ENCODE measurements around the gene CCR1. TPM values are rescaled to one million over a fixed set of nuclear protein-coding genes. Genes with fewer than 3 reads are reported as not detected.

CCR1 gene
- total RNA-seq (1 to 10 TPM; 1.0 to 4.0 (median 1.8) TPM), polyA plus RNA-seq (under 1 TPM; 0.47 to 0.81 (median 0.49) TPM)
- long read RNA-seq, donor 1, partial matches to known transcripts, result 0 of 2 reads
- long read RNA-seq, donor 1, other reads (novel, unspliced or antisense), result 1 of 2 reads
- long read RNA-seq, donor 2, result 0 reads

- DNase-seq (peak; percentile 60 to 62), ATAC-seq (peak in 1 of 4 donors; percentile 36)
- Histone ChIP-seq H3K27me3 (ENCODE audit: insufficient read depth in 3 of 3, low read length in 2 of 3) (no peaks in the 10 kb centered on the region), H3K36me3 (ENCODE audit: insufficient read depth in 1 of 2, low read depth in 1 of 2) (no peaks in the 10 kb centered on the region), H3K9me3 (no peaks in the 10 kb centered on the region), H3K4me1 (no peaks in the 10 kb centered on the region), H3K27ac (peak within 1 kb of the TSS; percentile 36), H3K4me3 (peak within 1 kb of the TSS; percentile 46)
- WGBS, 3 donors, result 25 to 29% (median 28%) methylated on average over 3 of the region's 3 CpGs
- TF ChIP-seq CTCF (IDR thresholded peaks at IDR 0.05), result no peak
- intact Hi-C loops (cut with DNase I), result no loop called here
Observed at GRCh38 chr3:46208167-46208704, at the start of gene CCR1. TSS of gene CCR1 (minus strand) at chr3:46208313. CDS start at chr3:46204313, 4,000 bp downstream.

- 44 to 47% (median 47%) methylated on average over 1 of the region's 1 CpG for WGBS, 3 donors
- no peak overlapping the region for H3K27ac ChIP-seq
- ATAC-seq (no peak), DNase-seq (no peak)
- intact Hi-C loops (cut with DNase I), result no loop called here
- H3K9me3 ChIP-seq, result no peaks in the 10 kb centered on the region
- H3K36me3 ChIP-seq (ENCODE audit: insufficient read depth in 1 of 2, low read depth in 1 of 2), result no peaks in the 10 kb centered on the region
- H3K27me3 ChIP-seq (ENCODE audit: insufficient read depth in 3 of 3, low read length in 2 of 3), result no peaks in the 10 kb centered on the region
- H3K4me3 ChIP-seq, result no peak overlapping the region
- no peak for TF ChIP-seq CTCF (IDR thresholded peaks at IDR 0.05)
- no peaks in the 10 kb centered on the region for H3K4me1 ChIP-seq
Observed at GRCh38 chr3:46252980-46253379, 44.9 kb upstream of the CCR1 start.

GRCh38 chr3:46245146-46245545 is 37.0 kb upstream of the CCR1 start:
- H3K27ac ChIP-seq, result no peak overlapping the region
- 69 to 77% (median 77%) methylated on average over 3 of the region's 3 CpGs for WGBS, 3 donors
- no peak overlapping the region for H3K4me3 ChIP-seq
- no peaks in the 10 kb centered on the region for H3K4me1 ChIP-seq
- no peak for ATAC-seq
- DNase-seq, result no peak
- H3K9me3 ChIP-seq, result no peaks in the 10 kb centered on the region
- intact Hi-C loops (cut with DNase I), result no loop called here
- TF ChIP-seq CTCF (IDR thresholded peaks at IDR 0.05), result no peak
- no peaks in the 10 kb centered on the region for H3K36me3 ChIP-seq (ENCODE audit: insufficient read depth in 1 of 2, low read depth in 1 of 2)
- peaks cover 0 to 5% (median 0%) of the 10 kb centered on the region in 3 donors for H3K27me3 ChIP-seq (ENCODE audit: insufficient read depth in 3 of 3, low read length in 2 of 3)

GRCh38 chr3:46243560-46243959 is 35.4 kb upstream of the CCR1 start:
- TF ChIP-seq CTCF (IDR thresholded peaks at IDR 0.05), result no peak
- Histone ChIP-seq H3K36me3 (ENCODE audit: insufficient read depth in 1 of 2, low read depth in 1 of 2) (no peaks in the 10 kb centered on the region), H3K4me1 (no peaks in the 10 kb centered on the region), H3K9me3 (no peaks in the 10 kb centered on the region), H3K4me3 (no peak overlapping the region), H3K27ac (no peak overlapping the region), H3K27me3 (ENCODE audit: insufficient read depth in 3 of 3, low read length in 2 of 3) (peaks cover 0 to 5% (median 0%) of the 10 kb centered on the region in 3 donors)
- DNase-seq, result no peak
- no peak for ATAC-seq
- intact Hi-C loops (cut with DNase I), result no loop called here
- 61 to 74% (median 61%) methylated on average over 2 of the region's 2 CpGs for WGBS, 3 donors

- DNase-seq (no peak), ATAC-seq (no peak)
- Histone ChIP-seq H3K27me3 (ENCODE audit: insufficient read depth in 3 of 3, low read length in 2 of 3) (peaks cover 0 to 5% (median 0%) of the 10 kb centered on the region in 3 donors), H3K27ac (no peak within 1 kb of the TSS), H3K4me3 (no peak within 1 kb of the TSS), H3K36me3 (ENCODE audit: insufficient read depth in 1 of 2, low read depth in 1 of 2) (no peaks in the 10 kb centered on the region), H3K4me1 (no peaks in the 10 kb centered on the region), H3K9me3 (no peaks in the 10 kb centered on the region)
- 84 to 87% (median 87%) methylated on average over 4 of the region's 4 CpGs for WGBS, 3 donors
- TF ChIP-seq CTCF (IDR thresholded peaks at IDR 0.05), result no peak
- intact Hi-C loops (cut with DNase I), result no loop called here
Observed at GRCh38 chr3:46242120-46242519, 34.0 kb upstream of the CCR1 start, which contains the start of gene CCR3. TSS of gene CCR3 (plus strand) at chr3:46242460. CDS start at chr3:46265159, 22,699 bp downstream.

All from psoas muscle (tissue), 8 donors.